Ovary (tissue), 3 donors: ENCODE results near the gene CCDC91.
"Not testable (repeated sequence)": the region's sequence is repeated elsewhere in the genome, so short reads cannot be mapped to it uniquely, and the experiment has no call there.

ENCODE experiments used
- EP300 ChIP-seq: sonication (generic); formaldehyde crosslinking; IDR thresholded peaks from one replicate; pipeline ENCODE4 v1.6.1; 2017; ENCODE audit warnings: antibody characterized with exemption
- POLR2A ChIP-seq: fragments of 450-650 bp; IDR thresholded peaks from one replicate; pipeline ENCODE4 v1.6.1; 2017; ENCODE audit warnings: antibody characterized with exemption, mild to moderate bottlenecking, moderate library complexity
- TF ChIP-seq, protein P1 (sequence below), 3 donors: fragments of 450-650 bp in 2 of 3; fragments of 200-600 bp in 1 of 3; IDR thresholded peaks; one replicate each; pipeline versions ENCODE4 v1.5.1 to v1.8.0; 2016 to 2022; ENCODE audit warnings: antibody characterized with exemption in 3 of 3, mild to moderate bottlenecking in 1 of 3
- donor health status: DM: no; HTN: no; CAD: no.

DNA sequence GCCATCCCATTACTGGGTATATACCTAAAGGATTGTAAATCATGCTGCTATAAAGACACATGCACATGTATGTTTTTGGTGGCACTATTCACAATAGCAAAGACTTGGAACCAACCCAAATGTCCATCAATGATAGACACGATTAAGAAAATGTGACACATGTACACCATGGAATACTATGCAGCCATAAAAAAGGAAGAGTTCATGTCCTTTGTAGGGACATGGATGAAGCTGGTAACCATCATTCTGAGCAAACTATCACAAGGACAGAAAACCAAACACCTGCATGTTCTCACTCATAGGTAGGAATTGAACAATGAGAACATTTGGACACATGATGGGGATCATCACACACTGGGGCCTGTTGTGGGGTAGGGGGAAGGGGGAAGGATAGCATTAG is 288.8 kb downstream of the CCDC91 start:
- TF ChIP-seq, protein P1, sequence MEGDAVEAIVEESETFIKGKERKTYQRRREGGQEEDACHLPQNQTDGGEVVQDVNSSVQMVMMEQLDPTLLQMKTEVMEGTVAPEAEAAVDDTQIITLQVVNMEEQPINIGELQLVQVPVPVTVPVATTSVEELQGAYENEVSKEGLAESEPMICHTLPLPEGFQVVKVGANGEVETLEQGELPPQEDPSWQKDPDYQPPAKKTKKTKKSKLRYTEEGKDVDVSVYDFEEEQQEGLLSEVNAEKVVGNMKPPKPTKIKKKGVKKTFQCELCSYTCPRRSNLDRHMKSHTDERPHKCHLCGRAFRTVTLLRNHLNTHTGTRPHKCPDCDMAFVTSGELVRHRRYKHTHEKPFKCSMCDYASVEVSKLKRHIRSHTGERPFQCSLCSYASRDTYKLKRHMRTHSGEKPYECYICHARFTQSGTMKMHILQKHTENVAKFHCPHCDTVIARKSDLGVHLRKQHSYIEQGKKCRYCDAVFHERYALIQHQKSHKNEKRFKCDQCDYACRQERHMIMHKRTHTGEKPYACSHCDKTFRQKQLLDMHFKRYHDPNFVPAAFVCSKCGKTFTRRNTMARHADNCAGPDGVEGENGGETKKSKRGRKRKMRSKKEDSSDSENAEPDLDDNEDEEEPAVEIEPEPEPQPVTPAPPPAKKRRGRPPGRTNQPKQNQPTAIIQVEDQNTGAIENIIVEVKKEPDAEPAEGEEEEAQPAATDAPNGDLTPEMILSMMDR (IDR thresholded peaks at IDR 0.05): not testable (repeated sequence)
- TF ChIP-seq EP300, POLR2A: not testable (repeated sequence)
